SK-N-DZ (cell line): ENCODE measurements around the gene ANXA2.
"Not testable (repeated sequence)": the region's sequence is repeated elsewhere in the genome, so short reads cannot be mapped to it uniquely, and the experiment has no call there.

Experiments used
- DNase-seq: peaks from one replicate; pipeline ENCODE4 v3.0.0-alpha.2; 2015; ENCODE audit warnings: low spot score

ANXA2 gene

GRCh38 chr15:60411774-60412425 is 14.1 kb upstream of the ANXA2 start:
- no peak for DNase-seq

GRCh38 chr15:60410350-60410749 is 12.6 kb upstream of the ANXA2 start:
- DNase-seq = not testable (repeated sequence)

- no peak for DNase-seq
Observed at GRCh38 chr15:60408463-60408981, 10.7 kb upstream of the ANXA2 start.

DNA sequence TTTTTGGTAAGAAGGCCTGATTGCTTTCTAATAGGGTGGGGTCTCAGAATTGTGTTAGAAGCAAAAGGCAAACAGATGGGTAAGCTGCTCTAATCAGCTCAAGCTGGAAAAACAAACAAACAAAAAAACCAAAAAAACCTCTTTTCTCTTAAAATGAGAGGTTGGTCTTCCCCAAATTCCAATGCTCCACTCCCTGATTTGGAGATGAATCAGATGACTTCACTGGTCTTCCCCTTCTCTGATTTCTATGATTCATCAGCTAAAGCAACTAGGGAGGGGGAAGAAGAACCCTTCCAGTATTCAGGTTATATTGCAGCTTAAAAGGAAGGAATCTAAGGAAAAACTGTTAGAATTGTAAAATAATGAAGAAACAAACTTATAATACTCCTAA is 9.6 kb upstream of the ANXA2 start:
- DNase-seq = no peak

- no peak for DNase-seq
Observed at GRCh38 chr15:60406513-60407414, 9.0 kb upstream of the ANXA2 start.

- DNase-seq = no peak
Observed at GRCh38 chr15:60405399-60405798, 7.6 kb upstream of the ANXA2 start.

DNA sequence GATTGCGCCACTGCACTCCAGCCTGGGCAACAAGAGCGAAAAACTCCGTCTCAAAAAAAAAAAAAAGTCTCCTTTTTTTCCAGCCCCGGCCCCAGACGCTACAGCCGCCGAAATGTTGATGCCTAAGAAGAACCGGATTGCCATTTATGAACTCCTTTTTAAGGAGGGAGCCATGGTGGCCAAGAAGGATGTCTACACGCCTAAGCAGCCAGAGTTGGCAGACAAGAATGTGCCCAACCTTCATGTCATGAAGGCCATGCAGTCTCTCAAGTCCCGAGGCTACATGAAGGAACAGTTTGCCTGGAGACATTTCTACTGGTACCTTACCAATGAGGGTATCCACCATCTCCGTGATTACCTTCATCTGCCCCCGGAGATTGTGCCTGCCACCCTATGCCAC is 6.6 kb upstream of the ANXA2 start:
- not testable (repeated sequence) for DNase-seq

DNA sequence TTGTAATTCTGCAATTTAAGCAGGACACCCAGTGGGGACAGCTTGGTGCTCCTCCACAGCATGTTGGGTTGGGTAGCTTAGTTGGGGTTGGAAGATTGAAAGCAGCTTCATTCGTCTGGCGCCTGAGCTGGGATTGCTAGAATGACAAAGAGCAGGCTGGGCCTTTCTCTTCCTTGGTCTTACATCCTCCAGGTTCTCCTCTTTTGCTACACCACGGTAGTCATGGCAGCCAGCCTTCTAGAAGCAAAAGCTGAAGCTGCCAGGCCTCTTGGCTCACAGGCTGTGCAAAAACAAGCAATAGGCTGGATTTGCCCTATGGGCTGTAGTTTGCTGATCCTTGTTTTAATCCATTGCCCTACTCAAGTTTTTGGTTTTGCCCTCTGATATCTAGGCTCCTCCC is 3.2 kb upstream of the ANXA2 start:
- DNase-seq = no peak

- no peak for DNase-seq
Observed at GRCh38 chr15:60399931-60400330, 2.1 kb upstream of the ANXA2 start.

GRCh38 chr15:60399246-60399915 is 1.6 kb upstream of the ANXA2 start:
- DNase-seq = no peak

DNA sequence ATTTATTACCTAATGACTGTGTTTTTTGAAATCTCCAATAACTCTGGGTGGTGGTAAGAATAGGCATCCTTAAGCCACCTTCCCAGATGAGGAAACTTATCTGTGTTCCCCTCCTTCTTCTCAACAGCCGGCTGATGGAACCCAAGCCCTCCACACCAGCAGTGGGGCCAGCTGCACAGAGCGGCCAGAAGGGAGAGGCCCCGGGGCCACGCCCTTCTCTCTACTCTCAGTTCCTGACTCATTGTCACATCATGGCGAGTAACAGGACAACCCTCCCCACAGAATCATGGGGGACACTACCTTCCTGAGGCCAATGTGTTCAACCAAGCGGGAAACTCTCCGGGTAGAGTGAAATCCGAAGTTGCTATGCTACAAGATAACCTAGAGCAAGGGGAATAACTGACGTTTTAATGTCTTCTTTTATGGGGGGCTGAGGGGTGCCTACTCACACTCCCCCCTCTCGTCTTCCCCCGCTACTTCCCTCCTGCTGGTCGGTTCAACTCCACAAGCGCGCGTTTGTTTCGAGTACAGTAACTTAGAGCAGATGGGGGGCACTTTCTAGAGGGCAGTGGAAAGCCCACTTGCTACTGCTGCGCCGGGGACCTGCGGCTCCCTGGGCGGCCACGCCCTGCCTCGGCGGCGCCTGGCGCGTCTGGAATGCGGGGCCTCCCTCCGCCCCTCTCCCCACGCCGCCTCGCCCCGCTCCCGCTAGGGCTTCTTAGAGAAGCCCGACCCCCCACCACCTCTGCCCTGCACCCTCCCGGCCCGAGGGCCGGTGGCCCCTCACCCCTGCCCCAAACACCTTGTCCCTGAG is 621 bp downstream of the ANXA2 start:
- DNase-seq = no peak

DNA sequence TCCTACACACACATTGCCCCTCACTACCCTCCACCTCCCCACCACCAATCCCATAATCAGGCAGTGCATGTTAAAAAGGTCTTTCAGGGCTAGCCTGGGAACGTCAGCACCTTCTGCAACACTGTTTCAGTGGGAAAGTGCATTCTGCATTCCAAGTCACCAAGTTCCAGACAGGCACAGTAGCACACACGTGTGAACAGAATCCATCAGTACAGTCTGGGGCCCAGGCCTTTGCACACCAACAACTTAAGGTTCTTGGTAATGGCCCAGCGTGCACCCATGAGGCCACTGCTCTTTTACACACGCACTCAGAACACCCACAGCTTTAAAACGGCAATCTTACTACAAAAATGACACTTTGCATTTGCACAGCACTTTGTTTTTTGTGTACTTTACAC is 1.2 kb downstream of the ANXA2 start:
- no peak for DNase-seq

DNA sequence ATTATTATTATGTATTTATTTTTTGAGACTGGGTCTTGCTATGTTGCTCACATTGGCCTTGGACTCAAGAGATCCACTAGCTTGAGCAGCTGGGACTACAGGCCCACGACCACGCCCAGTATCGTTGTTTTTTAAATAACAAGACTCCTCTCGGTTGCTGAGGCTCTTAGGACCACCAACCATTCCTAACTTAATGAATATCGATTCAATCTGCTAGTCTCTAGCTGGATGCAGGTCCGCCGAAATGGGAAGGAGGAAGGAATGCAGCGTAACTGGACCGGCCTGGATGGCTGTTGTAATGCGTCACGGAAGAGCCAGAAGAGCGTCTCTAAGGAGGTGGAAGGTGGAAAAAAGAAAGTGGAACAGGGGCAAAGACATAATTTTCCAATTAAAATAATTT is 1.7 kb downstream of the ANXA2 start:
- no peak for DNase-seq

GRCh38 chr15:60395276-60396011 is 2.3 kb downstream of the ANXA2 start:
- no peak for DNase-seq

GRCh38 chr15:60394689-60395097 is 3.1 kb downstream of the ANXA2 start:
- no peak for DNase-seq

DNA sequence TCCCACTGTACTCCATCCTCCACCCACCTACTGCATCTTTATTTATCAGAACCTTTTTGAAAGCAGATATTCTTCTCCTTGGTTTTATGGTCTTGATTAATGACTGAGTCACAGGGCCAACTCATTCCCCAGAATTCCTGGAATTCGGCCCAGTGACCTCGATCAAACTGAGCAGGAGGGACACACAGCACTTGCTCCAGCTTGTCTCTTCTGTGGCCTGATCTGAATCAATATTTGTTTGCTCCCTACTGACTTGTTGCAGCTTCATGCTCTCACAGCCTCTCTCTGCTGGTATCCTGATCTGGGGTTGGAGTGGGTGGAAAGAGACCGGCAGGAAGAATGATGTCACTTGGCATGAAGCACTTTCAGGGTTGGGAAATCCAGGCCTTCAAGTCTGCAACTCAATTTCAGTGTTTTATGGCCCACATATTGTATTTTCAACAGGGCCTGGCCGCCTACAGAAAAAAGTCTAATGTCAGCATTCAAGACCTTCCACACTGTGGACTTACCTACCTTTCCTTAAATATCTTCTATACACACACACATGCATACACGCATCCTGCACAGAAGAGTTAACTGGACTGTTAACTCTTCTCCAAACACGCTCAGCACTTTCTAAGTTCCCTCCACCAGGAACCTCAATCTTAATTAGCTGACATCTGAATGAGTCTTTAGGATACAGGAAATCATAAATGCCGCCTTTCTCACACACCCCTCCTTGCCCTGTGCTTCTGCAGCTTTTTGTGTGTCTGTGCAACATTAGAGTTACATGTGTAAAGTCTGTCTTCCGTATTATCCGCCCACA is 4.6 kb downstream of the ANXA2 start:
- DNase-seq = no peak

DNA sequence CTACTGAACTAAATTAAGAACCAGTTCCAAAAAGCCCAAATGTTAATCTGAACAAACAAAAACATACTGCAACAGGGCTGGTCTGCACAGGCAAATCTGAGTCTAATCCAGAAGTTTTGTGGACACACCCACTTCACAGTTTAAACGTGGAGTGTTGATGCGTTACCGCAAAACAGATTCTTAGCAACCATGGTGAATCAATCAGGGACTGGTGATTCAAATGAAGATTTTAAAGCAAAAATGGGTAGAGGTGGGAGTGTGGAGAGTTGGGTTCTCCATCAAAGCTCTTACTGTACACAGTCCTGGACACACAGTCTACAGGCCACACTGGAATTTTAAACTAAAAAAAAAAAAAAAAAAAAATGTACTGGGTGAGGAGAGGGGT is 5.2 kb downstream of the ANXA2 start:
- DNase-seq = no peak

DNA sequence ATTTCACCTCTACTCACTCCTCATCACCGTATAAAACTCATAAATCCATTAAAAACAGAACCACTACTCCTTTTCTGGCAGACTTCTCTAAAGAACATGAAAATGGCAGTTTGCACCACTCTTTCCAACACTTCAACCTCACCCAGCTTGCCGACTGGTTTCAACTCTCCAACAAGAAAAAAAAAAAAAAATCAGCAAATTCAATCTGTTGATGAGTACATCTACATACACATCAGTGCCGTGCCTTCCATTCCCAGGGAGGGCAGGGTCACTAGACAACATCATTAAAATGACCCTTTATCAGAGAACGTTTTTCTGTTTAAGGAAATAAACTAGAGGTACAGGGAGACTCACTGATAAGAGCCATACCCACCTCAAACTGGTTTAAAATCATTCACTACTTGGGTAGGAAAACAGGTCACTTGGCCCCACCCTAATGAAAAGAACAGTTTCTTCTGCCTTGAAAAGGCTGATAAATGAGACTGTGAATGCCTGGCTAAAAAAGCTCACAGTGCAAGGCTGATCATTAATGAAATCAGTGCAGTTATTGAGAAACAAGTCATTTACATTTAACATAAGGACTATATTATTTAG is 6.0 kb downstream of the ANXA2 start:
- DNase-seq = no peak

DNA sequence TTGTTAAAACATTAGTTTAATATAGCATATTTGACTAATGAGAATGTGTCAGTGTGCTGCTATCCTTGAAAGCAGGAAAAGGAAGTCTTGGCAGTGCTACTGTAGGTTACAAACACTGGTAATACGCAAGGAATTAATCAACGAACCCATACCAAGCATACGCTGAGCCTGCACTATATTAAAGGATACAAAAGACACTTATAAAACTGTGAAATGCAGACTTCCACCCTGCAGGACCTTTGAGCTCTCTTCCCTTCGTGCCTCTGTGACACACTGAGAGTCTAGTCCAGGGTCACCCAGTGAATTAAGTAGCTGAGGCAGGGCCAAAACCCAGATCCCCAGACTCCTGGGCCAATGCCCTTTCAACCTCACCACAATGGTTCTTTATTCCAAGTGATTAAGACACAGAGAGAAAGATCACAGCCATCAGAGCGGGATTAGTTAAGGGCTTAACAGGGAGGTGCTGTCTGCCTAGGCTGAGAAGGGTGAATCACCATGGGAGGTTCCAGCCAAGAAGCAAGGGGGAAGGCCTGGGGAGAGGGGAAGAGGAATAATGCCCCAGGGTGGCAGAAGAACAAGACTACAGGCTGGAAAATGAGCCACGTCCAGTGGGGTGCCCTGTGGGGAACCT is 6.8 kb downstream of the ANXA2 start:
- DNase-seq = no peak
